ENCODE measurements around the gene RNF4.
"Not testable (repeated sequence)": the region's sequence is repeated elsewhere in the genome, so short reads cannot be mapped to it uniquely, and the experiment has no call there.

RNF4 gene

GRCh38 chr4:2458546-2459491, 10.1 kb upstream of the RNF4 start:
- no peak for DNase-seq

DNA sequence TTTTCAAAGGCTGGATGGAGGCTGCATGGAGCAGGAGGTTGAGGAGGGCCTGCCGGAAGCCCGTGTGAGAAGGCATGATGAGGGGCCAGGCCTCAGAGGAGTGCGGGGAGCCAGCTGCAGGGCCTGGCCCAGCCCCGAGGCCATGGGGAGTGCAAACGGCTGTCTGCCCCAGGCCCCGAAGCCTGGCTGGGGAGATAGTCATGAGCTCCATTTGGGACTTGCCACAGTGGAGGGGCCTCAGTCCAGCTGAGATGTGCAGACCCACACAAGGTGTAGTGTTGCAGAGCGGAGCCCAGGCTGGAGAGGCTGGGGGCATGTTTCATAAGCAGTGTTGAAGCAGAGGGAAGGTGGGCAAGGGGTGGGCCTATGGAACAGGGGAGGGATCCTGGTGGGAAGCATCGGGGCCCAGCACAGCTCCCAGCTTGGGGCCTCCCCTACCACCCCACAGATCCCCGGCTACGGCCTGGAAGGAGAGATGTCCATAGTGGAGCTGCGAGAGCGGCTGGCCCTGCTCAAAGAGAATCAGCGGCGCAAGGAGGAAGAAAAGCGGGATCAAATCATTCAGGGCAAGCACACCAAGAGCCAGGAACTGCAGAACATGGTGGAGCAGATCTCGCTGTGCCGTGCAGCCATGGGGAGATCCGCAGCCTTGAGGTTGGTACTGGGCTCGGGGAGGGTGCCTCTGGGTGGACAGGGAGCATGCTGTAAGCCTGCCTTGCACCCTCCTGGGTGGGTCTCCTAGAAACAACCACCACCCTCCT, 9.1 kb upstream of the RNF4 start:
- DNase-seq = no peak

GRCh38 chr4:2461246-2461960, 7.5 kb upstream of the RNF4 start:
- DNase-seq = no peak

- peak; percentile 64 for DNase-seq
These were observed 6.5 kb upstream of the RNF4 start for GRCh38 chr4:2462218-2462991.

- no peak for DNase-seq
These were observed 5.7 kb upstream of the RNF4 start for GRCh38 chr4:2462992-2463762.

DNA sequence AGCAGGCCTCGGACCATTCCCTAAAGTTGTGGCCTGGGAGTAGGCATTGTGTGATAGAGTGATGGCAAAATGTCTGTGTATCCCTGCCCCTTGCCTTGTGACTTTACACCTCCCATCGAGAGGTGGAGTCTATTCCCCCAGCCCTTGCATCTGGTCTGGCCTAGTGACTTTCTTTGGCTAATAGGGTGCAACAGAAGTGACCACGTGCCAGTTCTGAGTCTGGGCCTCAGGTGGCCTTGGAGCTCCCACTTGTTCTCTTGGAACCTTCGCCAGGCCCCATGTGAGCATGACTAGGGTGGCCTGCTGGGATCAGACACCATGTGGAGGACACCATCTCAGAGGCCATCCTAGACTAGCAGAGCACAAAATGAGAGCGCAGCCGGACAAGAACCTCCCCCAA, 3.9 kb upstream of the RNF4 start:
- no peak for DNase-seq

DNA sequence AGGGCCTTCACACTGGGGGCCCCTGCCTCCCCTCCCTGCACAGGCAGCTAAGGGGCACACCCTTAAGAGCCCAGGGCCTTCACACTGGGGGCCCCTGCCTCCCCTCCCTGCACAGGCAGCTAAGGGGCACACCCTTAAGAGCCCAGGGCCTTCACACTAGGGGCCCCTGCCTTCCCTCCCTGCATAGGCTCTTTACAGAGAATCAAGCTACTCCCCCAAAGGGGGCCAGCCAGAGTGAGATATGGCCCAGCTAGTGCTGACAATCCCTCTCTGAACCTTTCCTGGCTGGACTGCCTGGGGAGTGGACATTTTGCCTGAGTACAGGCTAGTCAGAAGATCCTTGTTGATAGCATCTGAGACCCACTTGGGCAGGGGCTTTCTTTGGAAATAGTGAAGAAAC, 3.4 kb upstream of the RNF4 start:
- not testable (repeated sequence) for DNase-seq

- peak; percentile 78 for DNase-seq
These were observed 482 bp downstream of the RNF4 start for GRCh38 chr4:2469192-2469984.

DNA sequence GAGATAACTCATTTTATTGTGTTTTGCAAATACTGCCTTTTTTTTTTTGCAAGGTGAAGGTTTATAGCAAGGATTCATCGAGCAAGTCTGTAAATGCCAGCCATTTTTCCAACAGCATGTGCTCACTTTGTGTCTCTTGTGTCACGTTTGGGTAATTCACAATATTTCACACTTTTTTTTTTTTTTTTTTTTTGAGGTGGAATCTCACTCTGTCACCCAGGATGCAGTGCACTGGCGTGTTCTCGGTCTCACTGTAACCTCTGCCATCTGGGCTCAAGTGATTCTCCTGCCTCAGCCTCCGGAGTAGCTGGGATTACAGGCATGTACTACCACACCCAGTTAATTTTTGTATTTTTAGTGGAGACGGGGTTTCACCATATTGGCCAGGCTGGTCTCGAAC, 1.9 kb downstream of the RNF4 start:
- no peak for DNase-seq

DNA sequence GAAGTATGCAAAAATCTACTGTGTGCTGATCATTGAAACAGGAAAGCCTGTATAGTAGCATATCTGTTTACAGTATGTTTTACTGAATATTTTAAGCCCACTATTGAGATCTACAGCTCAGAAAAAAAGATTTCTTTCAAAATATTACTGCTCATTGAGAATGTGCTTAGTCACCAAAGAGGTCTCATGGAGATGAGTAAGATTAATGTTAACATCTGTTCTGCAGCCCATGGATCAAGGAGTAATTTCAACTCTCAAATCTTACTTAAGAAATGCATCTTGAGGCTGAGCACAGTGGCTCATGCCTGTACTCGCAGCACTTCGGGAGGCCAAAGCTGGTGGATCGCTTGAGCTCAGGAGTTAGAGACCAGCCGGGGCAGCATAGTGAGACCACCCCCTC, 3.3 kb downstream of the RNF4 start:
- no peak for DNase-seq

- no peak for DNase-seq
These were observed 9.3 kb downstream of the RNF4 start for GRCh38 chr4:2478229-2478628.

DNA sequence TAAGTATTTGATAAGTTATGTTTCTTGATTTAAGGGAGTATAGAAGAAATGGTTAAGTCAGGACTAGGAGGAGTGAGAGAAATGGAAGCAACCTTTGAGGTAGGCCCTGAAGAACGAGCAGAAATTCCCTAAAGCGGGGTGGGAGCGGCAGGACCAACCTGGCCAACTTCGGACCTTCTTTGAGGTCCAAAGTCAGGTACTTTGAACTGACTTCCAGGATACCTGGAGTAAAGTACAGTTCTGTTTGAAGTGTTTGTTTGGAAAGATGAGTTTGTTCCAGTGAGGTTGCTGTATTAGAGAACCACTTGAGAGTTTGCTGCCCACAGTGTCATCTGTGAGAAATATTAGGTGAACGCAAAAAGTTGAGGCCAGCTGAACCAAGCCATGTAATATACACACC, 11.7 kb downstream of the RNF4 start:
- DNase-seq = no peak

GRCh38 chr4:2482192-2482591, 13.3 kb downstream of the RNF4 start:
- no peak for DNase-seq

GRCh38 chr4:2482693-2483092, 13.8 kb downstream of the RNF4 start:
- DNase-seq = peak; percentile 25

GRCh38 chr4:2483237-2483636, 14.3 kb downstream of the RNF4 start:
- no peak for DNase-seq

DNA sequence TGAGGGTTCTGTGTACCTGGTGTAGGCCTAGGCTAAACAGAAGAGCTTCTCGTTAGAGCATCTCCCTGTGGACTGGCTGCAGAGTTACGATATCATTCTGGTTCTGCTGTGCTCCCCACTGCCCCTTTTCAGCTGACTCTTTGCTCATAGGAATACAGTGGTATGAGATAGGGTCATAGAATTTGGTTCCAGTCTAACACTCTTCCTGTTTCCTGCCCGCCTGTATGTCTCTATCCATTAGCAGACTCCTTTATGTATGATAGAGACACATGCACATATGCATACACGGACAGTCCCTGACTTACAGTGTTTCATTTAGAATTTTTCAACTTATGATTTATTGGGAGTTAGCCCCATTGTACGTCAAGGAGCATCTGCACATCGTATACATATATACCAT, 15.3 kb downstream of the RNF4 start:
- DNase-seq = no peak

DNA sequence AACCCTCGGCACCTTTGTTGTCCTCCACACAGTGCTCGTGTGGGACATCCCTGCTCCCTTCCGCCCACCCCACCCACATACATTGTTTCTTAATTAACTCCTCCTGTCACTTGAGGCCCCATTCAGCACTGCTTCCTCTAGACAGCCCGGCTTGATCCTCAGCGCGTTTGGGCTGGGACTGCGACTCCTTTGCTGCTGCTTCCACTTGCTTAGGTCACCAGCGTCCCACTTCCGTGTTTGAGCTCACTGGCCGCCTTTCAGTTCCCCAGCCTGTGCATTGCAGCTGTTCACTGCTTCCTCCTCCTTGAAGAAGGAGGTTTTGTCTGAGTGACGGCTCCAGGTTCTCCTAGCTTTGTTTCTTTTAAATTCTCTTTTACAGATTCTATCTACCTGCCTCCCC, 16.1 kb downstream of the RNF4 start:
- DNase-seq = peak; percentile 71

DNA sequence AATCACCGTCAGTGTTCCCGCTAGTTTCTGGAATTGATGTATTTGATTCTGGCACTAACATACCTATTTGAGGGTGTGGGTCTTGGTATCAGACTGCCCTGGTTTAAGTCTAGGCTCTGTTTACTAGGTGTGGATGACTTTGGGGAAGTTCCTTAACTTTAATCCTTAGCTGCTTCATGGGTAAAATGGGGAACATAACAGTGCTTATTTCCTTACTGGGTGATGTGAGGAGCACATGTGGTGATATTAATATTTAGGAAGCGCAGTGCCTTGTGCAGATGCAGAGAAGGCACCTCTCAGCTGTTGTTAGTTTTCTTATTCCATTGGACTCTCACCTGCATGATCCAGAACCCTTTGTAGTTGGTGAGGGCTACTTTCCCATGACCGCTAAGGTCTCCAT, 17.1 kb downstream of the RNF4 start:
- DNase-seq = no peak

GRCh38 chr4:2486981-2487380, 18.1 kb downstream of the RNF4 start:
- no peak for DNase-seq

- DNase-seq = peak; percentile 19
These were observed 18.7 kb downstream of the RNF4 start for GRCh38 chr4:2487632-2488031.

All from CD4-positive, alpha-beta T cell treated with Interleukin-17A for 1 hour (primary cell).